Activated CD8-positive, alpha-beta memory T cell treated with anti-CD3 and anti-CD28 coated beads, Interleukin-2, amount 50 U/mL, for 48 hours (primary cell): ENCODE data around the gene FAM25A.
A peak's percentile ranks its signal among the peaks of the same experiment; 100 is the strongest.
"Not testable (repeated sequence)": the region's sequence is repeated elsewhere in the genome, so short reads cannot be mapped to it uniquely, and the experiment has no call there.

Experiments used
- DNase-seq: peaks from one replicate; pipeline ENCODE4 v3.0.0-alpha.2; 2020

Gene FAM25A

GRCh38 chr10:87020056-87020455 lies at the start of gene FAM25A:
TSS of gene FAM25A (plus strand) at chr10:87020294. CDS start at chr10:87020325, 31 bp downstream.
- not testable (repeated sequence) for DNase-seq

GRCh38 chr10:86970982-86971231 lies 49.2 kb upstream of the FAM25A start:
- DNase-seq, result no peak

- DNase-seq, result peak; percentile 89
Measured at GRCh38 chr10:86971232-86971991, 48.7 kb upstream of the FAM25A start.

GRCh38 chr10:86972613-86973380 lies 47.3 kb upstream of the FAM25A start:
- no peak for DNase-seq

- no peak for DNase-seq
Measured at GRCh38 chr10:86974484-86974883, 45.6 kb upstream of the FAM25A start.

- DNase-seq, result no peak
Measured at GRCh38 chr10:86976362-86977056, 43.6 kb upstream of the FAM25A start.

- not testable (repeated sequence) for DNase-seq
Measured at GRCh38 chr10:86978457-86978856, 41.6 kb upstream of the FAM25A start.

- no peak for DNase-seq
Measured at GRCh38 chr10:86979296-86979818, 40.7 kb upstream of the FAM25A start.

GRCh38 chr10:86979977-86980448 lies 40.1 kb upstream of the FAM25A start:
- no peak for DNase-seq

GRCh38 chr10:86981020-86981419 lies 39.1 kb upstream of the FAM25A start:
- not testable (repeated sequence) for DNase-seq

- DNase-seq, result no peak
Measured at GRCh38 chr10:86981716-86982115, 38.4 kb upstream of the FAM25A start.

- DNase-seq, result not testable (repeated sequence)
Measured at GRCh38 chr10:86984498-86984897, 35.6 kb upstream of the FAM25A start.

GRCh38 chr10:86988520-86988919 lies 31.6 kb upstream of the FAM25A start:
- DNase-seq, result no peak

GRCh38 chr10:86991362-86991761 lies 28.7 kb upstream of the FAM25A start:
- DNase-seq, result not testable (repeated sequence)

GRCh38 chr10:86992456-86992855 lies 27.6 kb upstream of the FAM25A start:
- no peak for DNase-seq

- no peak for DNase-seq
Measured at GRCh38 chr10:86992929-86993328, 27.2 kb upstream of the FAM25A start.

GRCh38 chr10:86999802-87000403 lies 20.2 kb upstream of the FAM25A start:
- not testable (repeated sequence) for DNase-seq

GRCh38 chr10:87000491-87000890 lies 19.6 kb upstream of the FAM25A start:
- no peak for DNase-seq

- not testable (repeated sequence) for DNase-seq
Measured at GRCh38 chr10:87007124-87007523, 13.0 kb upstream of the FAM25A start.

- DNase-seq, result not testable (repeated sequence)
Measured at GRCh38 chr10:87007674-87008073, 12.4 kb upstream of the FAM25A start.

- DNase-seq, result not testable (repeated sequence)
Measured at GRCh38 chr10:87008303-87008702, 11.8 kb upstream of the FAM25A start.

- not testable (repeated sequence) for DNase-seq
Measured at GRCh38 chr10:87009134-87009696, 10.9 kb upstream of the FAM25A start.

- DNase-seq, result not testable (repeated sequence)
Measured at GRCh38 chr10:87013528-87013927, 6.6 kb upstream of the FAM25A start.
